ENCODE results near the gene INPP5A. TPM values are rescaled to one million over a fixed set of nuclear protein-coding genes. Genes with fewer than 3 reads are reported as not detected.

INPP5A gene
- total and polyA plus RNA-seq, 2 of the 13 experiments (the other 11 are each of a cell fraction or from before 2014, with no cell fraction given), result 17.5 to 37.9 TPM

DNA sequence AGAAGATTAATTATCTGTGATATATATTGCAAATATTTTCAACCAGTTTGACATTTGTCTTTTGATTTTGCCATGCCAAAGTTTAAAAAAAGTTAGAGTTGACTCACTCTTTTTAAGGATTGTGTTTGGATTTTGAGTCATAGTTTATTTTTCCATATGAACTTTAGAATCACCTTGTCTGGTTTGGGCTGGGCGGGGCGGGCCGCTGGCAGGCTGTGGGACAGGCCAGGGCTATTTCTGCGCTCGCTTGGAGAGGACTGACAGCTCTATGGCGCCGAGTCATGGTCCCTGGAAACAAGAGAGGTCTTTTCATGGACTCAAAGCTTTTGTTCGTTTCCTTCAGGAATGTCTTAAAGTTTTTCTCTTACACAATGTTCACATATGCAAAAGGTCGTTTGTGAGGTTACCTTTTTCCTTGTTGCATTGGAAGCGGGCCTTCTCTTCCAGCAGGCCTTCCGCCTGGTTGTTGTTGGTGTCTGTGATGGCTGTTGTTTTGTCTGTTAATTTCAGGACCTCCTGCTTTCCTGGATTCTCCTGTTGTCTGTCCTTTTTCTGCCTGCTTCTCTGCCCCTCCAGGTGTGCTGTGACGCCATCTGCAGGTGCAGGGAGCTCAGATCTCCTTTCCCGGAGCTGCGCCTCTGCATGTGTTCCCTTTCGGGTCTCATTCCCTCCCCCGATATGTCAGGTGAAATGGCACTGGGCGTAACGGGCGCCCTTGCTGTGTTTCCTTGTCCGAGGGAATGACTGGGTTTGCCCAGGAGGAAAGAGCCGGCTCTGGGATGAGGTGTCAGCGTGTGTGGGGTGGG lies 53.8 kb downstream of the INPP5A start (continued):
- TF ChIP-seq, protein P1, sequence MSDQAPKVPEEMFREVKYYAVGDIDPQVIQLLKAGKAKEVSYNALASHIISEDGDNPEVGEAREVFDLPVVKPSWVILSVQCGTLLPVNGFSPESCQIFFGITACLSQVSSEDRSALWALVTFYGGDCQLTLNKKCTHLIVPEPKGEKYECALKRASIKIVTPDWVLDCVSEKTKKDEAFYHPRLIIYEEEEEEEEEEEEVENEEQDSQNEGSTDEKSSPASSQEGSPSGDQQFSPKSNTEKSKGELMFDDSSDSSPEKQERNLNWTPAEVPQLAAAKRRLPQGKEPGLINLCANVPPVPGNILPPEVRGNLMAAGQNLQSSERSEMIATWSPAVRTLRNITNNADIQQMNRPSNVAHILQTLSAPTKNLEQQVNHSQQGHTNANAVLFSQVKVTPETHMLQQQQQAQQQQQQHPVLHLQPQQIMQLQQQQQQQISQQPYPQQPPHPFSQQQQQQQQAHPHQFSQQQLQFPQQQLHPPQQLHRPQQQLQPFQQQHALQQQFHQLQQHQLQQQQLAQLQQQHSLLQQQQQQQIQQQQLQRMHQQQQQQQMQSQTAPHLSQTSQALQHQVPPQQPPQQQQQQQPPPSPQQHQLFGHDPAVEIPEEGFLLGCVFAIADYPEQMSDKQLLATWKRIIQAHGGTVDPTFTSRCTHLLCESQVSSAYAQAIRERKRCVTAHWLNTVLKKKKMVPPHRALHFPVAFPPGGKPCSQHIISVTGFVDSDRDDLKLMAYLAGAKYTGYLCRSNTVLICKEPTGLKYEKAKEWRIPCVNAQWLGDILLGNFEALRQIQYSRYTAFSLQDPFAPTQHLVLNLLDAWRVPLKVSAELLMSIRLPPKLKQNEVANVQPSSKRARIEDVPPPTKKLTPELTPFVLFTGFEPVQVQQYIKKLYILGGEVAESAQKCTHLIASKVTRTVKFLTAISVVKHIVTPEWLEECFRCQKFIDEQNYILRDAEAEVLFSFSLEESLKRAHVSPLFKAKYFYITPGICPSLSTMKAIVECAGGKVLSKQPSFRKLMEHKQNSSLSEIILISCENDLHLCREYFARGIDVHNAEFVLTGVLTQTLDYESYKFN (CRISPR knock-in tag; conservative IDR thresholded peaks at IDR 0.05), result peak; percentile 80
- TF ChIP-seq TBL1XR1 (IDR thresholded peaks at IDR 0.05; ENCODE audit: borderline replicate concordance, low read length, partially characterized antibody) (no peak), REPIN1 (CRISPR knock-in tag; IDR thresholded peaks at IDR 0.05; ENCODE audit: borderline replicate concordance, low read depth) (no peak; the same call in 1 of the 2 replicates), SAP130 (CRISPR knock-in tag; IDR thresholded peaks at IDR 0.05; ENCODE audit: low read depth) (peak; percentile 83), ARHGAP35 (CRISPR knock-in tag; IDR thresholded peaks at IDR 0.05; ENCODE audit: borderline replicate concordance) (no peak), KDM4B (CRISPR knock-in tag; IDR thresholded peaks at IDR 0.05) (no peak; the same call in 1 of the 2 replicates), SMARCE1 (IDR thresholded peaks at IDR 0.05; ENCODE audit: borderline replicate concordance) (no peak), SMYD3 (CRISPR knock-in tag; IDR thresholded peaks at IDR 0.05) (0 out of 2 replicates have a peak, but pooled peaks have one; percentile 26), HNRNPL (IDR thresholded peaks at IDR 0.05; ENCODE audit: low read depth, low read length) (no peak), HNF4G (IDR thresholded peaks at IDR 0.05; ENCODE audit: borderline replicate concordance, low read depth, low read length) (peak; percentile 39; the same call in 1 of the 2 replicates), HNF4G (CRISPR knock-in tag; IDR thresholded peaks at IDR 0.05; ENCODE audit: borderline replicate concordance, low read depth) (0 out of 2 replicates have a peak, but pooled peaks have one; percentile 52), MYC (CRISPR knock-in tag; IDR thresholded peaks at IDR 0.05; ENCODE audit: borderline replicate concordance) (no peak), CBX5 (CRISPR knock-in tag; IDR thresholded peaks at IDR 0.05; ENCODE audit: borderline replicate concordance) (peak; percentile 35; the same call in 1 of the 2 replicates)
- TF ChIP-seq, protein P2, sequence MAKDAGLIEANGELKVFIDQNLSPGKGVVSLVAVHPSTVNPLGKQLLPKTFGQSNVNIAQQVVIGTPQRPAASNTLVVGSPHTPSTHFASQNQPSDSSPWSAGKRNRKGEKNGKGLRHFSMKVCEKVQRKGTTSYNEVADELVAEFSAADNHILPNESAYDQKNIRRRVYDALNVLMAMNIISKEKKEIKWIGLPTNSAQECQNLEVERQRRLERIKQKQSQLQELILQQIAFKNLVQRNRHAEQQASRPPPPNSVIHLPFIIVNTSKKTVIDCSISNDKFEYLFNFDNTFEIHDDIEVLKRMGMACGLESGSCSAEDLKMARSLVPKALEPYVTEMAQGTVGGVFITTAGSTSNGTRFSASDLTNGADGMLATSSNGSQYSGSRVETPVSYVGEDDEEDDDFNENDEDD (CRISPR knock-in tag; IDR thresholded peaks at IDR 0.05; ENCODE audit: borderline replicate concordance), result no peak
- TF ChIP-seq, protein P3, sequence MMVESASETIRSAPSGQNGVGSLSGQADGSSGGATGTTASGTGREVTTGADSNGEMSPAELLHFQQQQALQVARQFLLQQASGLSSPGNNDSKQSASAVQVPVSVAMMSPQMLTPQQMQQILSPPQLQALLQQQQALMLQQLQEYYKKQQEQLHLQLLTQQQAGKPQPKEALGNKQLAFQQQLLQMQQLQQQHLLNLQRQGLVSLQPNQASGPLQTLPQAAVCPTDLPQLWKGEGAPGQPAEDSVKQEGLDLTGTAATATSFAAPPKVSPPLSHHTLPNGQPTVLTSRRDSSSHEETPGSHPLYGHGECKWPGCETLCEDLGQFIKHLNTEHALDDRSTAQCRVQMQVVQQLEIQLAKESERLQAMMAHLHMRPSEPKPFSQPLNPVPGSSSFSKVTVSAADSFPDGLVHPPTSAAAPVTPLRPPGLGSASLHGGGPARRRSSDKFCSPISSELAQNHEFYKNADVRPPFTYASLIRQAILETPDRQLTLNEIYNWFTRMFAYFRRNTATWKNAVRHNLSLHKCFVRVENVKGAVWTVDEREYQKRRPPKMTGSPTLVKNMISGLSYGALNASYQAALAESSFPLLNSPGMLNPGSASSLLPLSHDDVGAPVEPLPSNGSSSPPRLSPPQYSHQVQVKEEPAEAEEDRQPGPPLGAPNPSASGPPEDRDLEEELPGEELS (CRISPR knock-in tag; IDR thresholded peaks at IDR 0.05), result peak; percentile 44; the same call in 1 of the 2 replicates
- TF ChIP-seq, protein P4, sequence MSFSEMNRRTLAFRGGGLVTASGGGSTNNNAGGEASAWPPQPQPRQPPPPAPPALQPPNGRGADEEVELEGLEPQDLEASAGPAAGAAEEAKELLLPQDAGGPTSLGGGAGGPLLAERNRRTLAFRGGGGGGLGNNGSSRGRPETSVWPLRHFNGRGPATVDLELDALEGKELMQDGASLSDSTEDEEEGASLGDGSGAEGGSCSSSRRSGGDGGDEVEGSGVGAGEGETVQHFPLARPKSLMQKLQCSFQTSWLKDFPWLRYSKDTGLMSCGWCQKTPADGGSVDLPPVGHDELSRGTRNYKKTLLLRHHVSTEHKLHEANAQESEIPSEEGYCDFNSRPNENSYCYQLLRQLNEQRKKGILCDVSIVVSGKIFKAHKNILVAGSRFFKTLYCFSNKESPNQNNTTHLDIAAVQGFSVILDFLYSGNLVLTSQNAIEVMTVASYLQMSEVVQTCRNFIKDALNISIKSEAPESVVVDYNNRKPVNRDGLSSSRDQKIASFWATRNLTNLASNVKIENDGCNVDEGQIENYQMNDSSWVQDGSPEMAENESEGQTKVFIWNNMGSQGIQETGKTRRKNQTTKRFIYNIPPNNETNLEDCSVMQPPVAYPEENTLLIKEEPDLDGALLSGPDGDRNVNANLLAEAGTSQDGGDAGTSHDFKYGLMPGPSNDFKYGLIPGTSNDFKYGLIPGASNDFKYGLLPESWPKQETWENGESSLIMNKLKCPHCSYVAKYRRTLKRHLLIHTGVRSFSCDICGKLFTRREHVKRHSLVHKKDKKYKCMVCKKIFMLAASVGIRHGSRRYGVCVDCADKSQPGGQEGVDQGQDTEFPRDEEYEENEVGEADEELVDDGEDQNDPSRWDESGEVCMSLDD (CRISPR knock-in tag; IDR thresholded peaks at IDR 0.05; ENCODE audit: borderline replicate concordance), result no peak

All from HepG2 (cell line).